AG04449 (cell line): Measurements from ENCODE around the gene AMOTL2.

Source experiments
- CTCF ChIA-PET: fragments of 350-600 bp; formaldehyde crosslinking; extraction: SDS; loops from one replicate; lab custom pipeline; 2021; ENCODE audit warnings: antibody characterized with exemption; lab: Yijun Ruan, JAX
- POLR2A ChIA-PET: fragments of 400-600, 350-600 bp; formaldehyde crosslinking; extraction: SDS; loops from one replicate; lab custom pipeline; 2020; ENCODE audit warnings: antibody characterized with exemption, inconsistent platforms; lab: Yijun Ruan, JAX
- DNase-seq: peaks from one replicate; pipeline ENCODE4 v3.0.0-alpha.2; 2010; ENCODE audit warnings: low read depth, low spot score
- H3K4me3 ChIP-seq: 2 replicates; pipeline ENCODE4 v1.5.1; 2011; ENCODE audit warnings: low read depth, mild to moderate bottlenecking, control low read depth, low read length
- CTCF ChIP-seq: IDR thresholded peaks from one replicate; pipeline ENCODE4 v1.5.1; 2011; ENCODE audit warnings: mild to moderate bottlenecking, moderate library complexity, low read length, control low read depth, inconsistent platforms; ENCODE audit not compliant: insufficient read depth; ENCODE audit errors: missing control alignments

AMOTL2 gene

GRCh38 chr3:134377896-134378295 is 3.6 kb upstream of the AMOTL2 start:
- ChIA-PET POLR2A (no interaction called here), CTCF (interaction anchor here (0.6 to 1.8 kb wide), 8 partner anchors 10 to 102 kb away, joined by 3 to 8 read pairs (median 4); no protein-coding TSS in a partner anchor)
- no peak overlapping the region for H3K4me3 ChIP-seq
- no peak for DNase-seq
- TF ChIP-seq CTCF, result no peak

- ChIA-PET CTCF (interaction anchor here (0.8 to 1.8 kb wide), 5 partner anchors 11 to 96 kb away, joined by 3 to 8 read pairs (median 4); no protein-coding TSS in a partner anchor), POLR2A (no interaction called here)
- H3K4me3 ChIP-seq, result no peak overlapping the region
- no peak for TF ChIP-seq CTCF
- no peak for DNase-seq
These were observed 2.7 kb upstream of the AMOTL2 start for GRCh38 chr3:134376786-134377426.

- H3K4me3 ChIP-seq, result no peak overlapping the region
- ChIA-PET POLR2A (no interaction called here), CTCF (interaction anchor here (0.8 to 1.7 kb wide), 4 partner anchors 12 to 97 kb away, joined by 3 to 4 read pairs (median 3); no protein-coding TSS in a partner anchor)
- TF ChIP-seq CTCF, result no peak
- DNase-seq, result no peak
These were observed 2.1 kb upstream of the AMOTL2 start for GRCh38 chr3:134376385-134376765.

- no peak overlapping the region for H3K4me3 ChIP-seq
- ChIA-PET CTCF (interaction anchor here (0.9 to 6.8 kb wide), 6 partner anchors 9 to 97 kb away, joined by 3 to 52 read pairs (median 4); no protein-coding TSS in a partner anchor), POLR2A (no interaction called here)
- DNase-seq, result no peak
- TF ChIP-seq CTCF, result no peak
These were observed 1.5 kb upstream of the AMOTL2 start for GRCh38 chr3:134375582-134376384.

- no peak for TF ChIP-seq CTCF
- POLR2A ChIA-PET, result interaction anchor here (0.5 to 13.6 kb wide), 22 partner anchors 9 to 113 kb away, joined by 3 to 172 read pairs (median 8); partner anchors contain the start of genes ANAPC13 and CEP63
- CTCF ChIA-PET, result interaction anchor here (0.9 to 6.8 kb wide), 10 partner anchors 8 to 101 kb away, joined by 3 to 52 read pairs (median 4); no protein-coding TSS in a partner anchor
- no peak for DNase-seq
- peak overlapping the region; percentile 64 for H3K4me3 ChIP-seq
These were observed 739 bp upstream of the AMOTL2 start for GRCh38 chr3:134374791-134375581.
